ENCODE data around the gene CCDC148.

- TF ChIP-seq, protein P1, sequence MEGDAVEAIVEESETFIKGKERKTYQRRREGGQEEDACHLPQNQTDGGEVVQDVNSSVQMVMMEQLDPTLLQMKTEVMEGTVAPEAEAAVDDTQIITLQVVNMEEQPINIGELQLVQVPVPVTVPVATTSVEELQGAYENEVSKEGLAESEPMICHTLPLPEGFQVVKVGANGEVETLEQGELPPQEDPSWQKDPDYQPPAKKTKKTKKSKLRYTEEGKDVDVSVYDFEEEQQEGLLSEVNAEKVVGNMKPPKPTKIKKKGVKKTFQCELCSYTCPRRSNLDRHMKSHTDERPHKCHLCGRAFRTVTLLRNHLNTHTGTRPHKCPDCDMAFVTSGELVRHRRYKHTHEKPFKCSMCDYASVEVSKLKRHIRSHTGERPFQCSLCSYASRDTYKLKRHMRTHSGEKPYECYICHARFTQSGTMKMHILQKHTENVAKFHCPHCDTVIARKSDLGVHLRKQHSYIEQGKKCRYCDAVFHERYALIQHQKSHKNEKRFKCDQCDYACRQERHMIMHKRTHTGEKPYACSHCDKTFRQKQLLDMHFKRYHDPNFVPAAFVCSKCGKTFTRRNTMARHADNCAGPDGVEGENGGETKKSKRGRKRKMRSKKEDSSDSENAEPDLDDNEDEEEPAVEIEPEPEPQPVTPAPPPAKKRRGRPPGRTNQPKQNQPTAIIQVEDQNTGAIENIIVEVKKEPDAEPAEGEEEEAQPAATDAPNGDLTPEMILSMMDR (tag by site-specific recombination; IDR thresholded peaks at IDR 0.05) = no peak
- TF ChIP-seq GLI4 (tag by site-specific recombination; IDR thresholded peaks at IDR 0.05) = no peak
- TF ChIP-seq ZNF624 (tag by site-specific recombination; IDR thresholded peaks at IDR 0.05) = no peak
- no peak for TF ChIP-seq HOXA7 (CRISPR knock-in tag; IDR thresholded peaks at IDR 0.05; ENCODE audit: borderline replicate concordance)
Measured at GRCh38 chr2:158473719-158474392, 17.3 kb upstream of the CCDC148 start.
